Loucy (cell line): ENCODE measurements around the gene DRAM2.

Source experiments
- H2AFZ ChIP-seq: fragments of 200-600 bp; sonication (generic); 2 replicates; pipeline ENCODE4 v1.6.0; 2016; ENCODE audit warnings: antibody characterized with exemption, mild to moderate bottlenecking, low read length, moderate library complexity
- H3F3A ChIP-seq: fragments of 200-600 bp; 2 replicates; pipeline ENCODE4 v1.6.0; 2016; ENCODE audit warnings: antibody characterized with exemption, low read depth, mild to moderate bottlenecking
- H3K27me3 ChIP-seq: fragments of 200-600 bp; sonication (generic); 2 replicates; pipeline ENCODE4 v1.6.1; 2014; ENCODE audit warnings: low read length, mild to moderate bottlenecking; ENCODE audit not compliant: insufficient read depth, poor library complexity, severe bottlenecking
- H3K36me3 ChIP-seq: fragments of 200-600 bp; sonication (generic); 2 replicates; pipeline ENCODE4 v1.6.1; 2016; ENCODE audit warnings: low read length; ENCODE audit not compliant: insufficient read depth
- H3K4me1 ChIP-seq: fragments of 200-600 bp; sonication (generic); 2 replicates; pipeline ENCODE4 v1.5.1; 2014; ENCODE audit warnings: low read length, mild to moderate bottlenecking; ENCODE audit not compliant: insufficient read depth, poor library complexity, severe bottlenecking
- H3K4me2 ChIP-seq: fragments of 200-600 bp; sonication (generic); 2 replicates; pipeline ENCODE4 v1.6.0; 2014; ENCODE audit warnings: antibody characterized with exemption, low read length, low read depth, mild to moderate bottlenecking; ENCODE audit not compliant: poor library complexity, severe bottlenecking
- H3K4me3 ChIP-seq: fragments of 200-600 bp; sonication (generic); 2 replicates; pipeline ENCODE4 v1.5.1; 2014; ENCODE audit warnings: low read length, mild to moderate bottlenecking, mixed read lengths; ENCODE audit not compliant: poor library complexity, severe bottlenecking
- H3K79me2 ChIP-seq: fragments of 200-600 bp; sonication (generic); 2 replicates; pipeline ENCODE4 v1.6.1; 2014; ENCODE audit warnings: low read length; ENCODE audit not compliant: insufficient read depth
- H3K9ac ChIP-seq: fragments of 200-600 bp; sonication (generic); 2 replicates; pipeline ENCODE4 v1.6.0; 2014; ENCODE audit warnings: mild to moderate bottlenecking, low read depth, low read length, moderate library complexity; ENCODE audit not compliant: poor library complexity, severe bottlenecking
- H3K9me2 ChIP-seq: fragments of 200-600 bp; sonication (generic); replicated peaks from 2 replicates; pipeline ENCODE4 v1.6.1; 2016; ENCODE audit warnings: low read depth, low read length, mixed read lengths
- H3K9me3 ChIP-seq: fragments of 200-600 bp; sonication (generic); 2 replicates; pipeline ENCODE4 v1.6.1; 2014; ENCODE audit warnings: mild to moderate bottlenecking, antibody characterized with exemption, low read length, low read depth; ENCODE audit not compliant: insufficient read depth
- H4K20me1 ChIP-seq: fragments of 200-600 bp; sonication (generic); 2 replicates; pipeline ENCODE4 v1.6.0; 2014; ENCODE audit warnings: antibody characterized with exemption, low read length, mild to moderate bottlenecking; ENCODE audit not compliant: insufficient read depth, poor library complexity, severe bottlenecking
- EZH2phosphoT487 ChIP-seq: fragments of 200-600 bp; IDR thresholded peaks from 2 replicates; pipeline ENCODE4 v1.6.1; 2018; ENCODE audit warnings: antibody characterized with exemption, mild to moderate bottlenecking, moderate library complexity, borderline replicate concordance
- TF ChIP-seq, protein P1 (sequence below): fragments of 200-600 bp; sonication (generic); conservative IDR thresholded peaks from 2 replicates; pipeline ENCODE4 v1.5.1; 2014; ENCODE audit warnings: mild to moderate bottlenecking, antibody characterized with exemption, low read length

DRAM2 gene

DNA sequence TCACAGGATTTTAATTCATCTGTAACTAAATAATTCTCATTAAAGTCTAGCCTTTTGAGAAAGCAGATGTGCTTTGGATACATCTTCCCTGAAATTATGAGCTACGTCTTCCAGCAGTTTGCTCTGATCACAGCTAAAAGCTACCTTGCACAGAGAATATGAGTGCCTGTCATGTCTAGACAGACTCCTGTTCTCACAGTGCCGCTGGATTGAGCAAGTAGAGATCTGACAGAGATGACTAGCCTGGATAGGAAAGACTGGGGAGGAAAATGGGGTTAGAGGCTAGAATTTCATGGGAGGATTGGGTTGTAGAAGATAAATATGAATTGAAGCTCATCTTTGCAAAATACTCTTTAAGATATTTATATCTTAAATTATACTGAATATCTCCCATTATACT is 24.3 kb upstream of the DRAM2 start:
- H4K20me1 ChIP-seq: peaks cover 6% of the 10 kb centered on the region

DNA sequence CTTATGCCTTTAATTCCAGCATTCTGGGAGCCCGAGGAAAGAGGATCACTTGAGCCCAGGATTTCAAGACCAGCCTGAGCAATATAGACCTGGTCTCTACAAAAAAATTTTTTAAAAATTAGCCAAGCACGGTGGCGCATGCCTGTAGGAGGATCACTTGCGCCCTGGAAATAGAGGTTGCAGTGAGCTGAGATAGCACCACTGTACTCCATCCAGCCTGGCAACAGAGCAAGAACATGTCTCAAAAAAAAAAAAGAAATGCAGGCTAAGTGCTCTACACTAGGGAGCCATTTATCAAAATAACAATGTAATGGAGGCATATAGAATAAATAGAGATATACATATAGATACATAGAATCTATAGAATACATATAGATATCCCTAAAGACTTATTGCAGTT is 23.5 kb upstream of the DRAM2 start:
- no peaks in the 10 kb centered on the region for H3K27me3 ChIP-seq
- H3K79me2 ChIP-seq: peaks cover 22% of the 10 kb centered on the region
- H3K9me2 ChIP-seq: no peaks in the 10 kb centered on the region
- no peak overlapping the region for H3K4me3 ChIP-seq
- H4K20me1 ChIP-seq: peaks cover 6% of the 10 kb centered on the region
- H3K4me1 ChIP-seq: no peaks in the 10 kb centered on the region
- H3F3A ChIP-seq: no peaks in the 10 kb centered on the region
- no peaks in the 10 kb centered on the region for H3K9me3 ChIP-seq
- no peak overlapping the region for H2AFZ ChIP-seq
- TF ChIP-seq, protein P1, sequence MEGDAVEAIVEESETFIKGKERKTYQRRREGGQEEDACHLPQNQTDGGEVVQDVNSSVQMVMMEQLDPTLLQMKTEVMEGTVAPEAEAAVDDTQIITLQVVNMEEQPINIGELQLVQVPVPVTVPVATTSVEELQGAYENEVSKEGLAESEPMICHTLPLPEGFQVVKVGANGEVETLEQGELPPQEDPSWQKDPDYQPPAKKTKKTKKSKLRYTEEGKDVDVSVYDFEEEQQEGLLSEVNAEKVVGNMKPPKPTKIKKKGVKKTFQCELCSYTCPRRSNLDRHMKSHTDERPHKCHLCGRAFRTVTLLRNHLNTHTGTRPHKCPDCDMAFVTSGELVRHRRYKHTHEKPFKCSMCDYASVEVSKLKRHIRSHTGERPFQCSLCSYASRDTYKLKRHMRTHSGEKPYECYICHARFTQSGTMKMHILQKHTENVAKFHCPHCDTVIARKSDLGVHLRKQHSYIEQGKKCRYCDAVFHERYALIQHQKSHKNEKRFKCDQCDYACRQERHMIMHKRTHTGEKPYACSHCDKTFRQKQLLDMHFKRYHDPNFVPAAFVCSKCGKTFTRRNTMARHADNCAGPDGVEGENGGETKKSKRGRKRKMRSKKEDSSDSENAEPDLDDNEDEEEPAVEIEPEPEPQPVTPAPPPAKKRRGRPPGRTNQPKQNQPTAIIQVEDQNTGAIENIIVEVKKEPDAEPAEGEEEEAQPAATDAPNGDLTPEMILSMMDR: no peak
- no peak for TF ChIP-seq EZH2phosphoT487
- peaks cover 45% of the 10 kb centered on the region; the same call in 1 of the 2 replicates for H3K36me3 ChIP-seq
- H3K9ac ChIP-seq: no peak overlapping the region
- no peak overlapping the region for H3K4me2 ChIP-seq

More for the DNA sequence above, 24.3 kb upstream of the DRAM2 start:
- no peaks in the 10 kb centered on the region for H3K27me3 ChIP-seq
- TF ChIP-seq, protein P1: no peak
- no peak for TF ChIP-seq EZH2phosphoT487
- H3K4me2 ChIP-seq: no peak overlapping the region
- H3K9me3 ChIP-seq: no peaks in the 10 kb centered on the region
- H3K79me2 ChIP-seq: peaks cover 17% of the 10 kb centered on the region; the same call in 1 of the 2 replicates
- H3K9ac ChIP-seq: no peak overlapping the region
- no peaks in the 10 kb centered on the region for H3K4me1 ChIP-seq
- H3K4me3 ChIP-seq: no peak overlapping the region
- H3K9me2 ChIP-seq: no peaks in the 10 kb centered on the region
- peaks cover 52% of the 10 kb centered on the region; the same call in 1 of the 2 replicates for H3K36me3 ChIP-seq
- no peaks in the 10 kb centered on the region for H3F3A ChIP-seq
- H2AFZ ChIP-seq: no peak overlapping the region

DNA sequence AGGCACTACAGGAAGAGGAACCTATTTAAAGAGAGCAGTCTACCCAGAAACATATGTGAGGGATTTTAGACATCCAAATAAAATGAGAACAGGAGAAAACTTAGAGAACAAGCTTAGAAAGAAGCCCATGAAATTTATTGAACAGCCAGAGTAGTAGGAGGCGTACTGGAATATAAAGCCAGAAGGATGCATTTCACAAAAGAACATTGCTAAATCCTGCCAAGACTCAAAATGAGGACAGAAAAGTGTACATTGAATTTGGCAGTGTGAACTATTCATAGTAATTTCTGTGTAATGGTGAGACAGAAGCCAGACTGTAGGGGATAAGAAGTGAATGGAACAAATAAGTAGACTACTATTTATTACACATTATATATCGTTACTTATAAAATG is 22.6 kb upstream of the DRAM2 start:
- Histone ChIP-seq H3K4me1 (no peaks in the 10 kb centered on the region), H3F3A (no peaks in the 10 kb centered on the region), H3K9me3 (no peaks in the 10 kb centered on the region), H4K20me1 (peaks cover 6% of the 10 kb centered on the region), H3K9me2 (no peaks in the 10 kb centered on the region), H3K4me2 (no peak overlapping the region), H3K36me3 (peaks cover 42% of the 10 kb centered on the region; the same call in 1 of the 2 replicates), H3K79me2 (peaks cover 27% of the 10 kb centered on the region), H3K27me3 (no peaks in the 10 kb centered on the region), H2AFZ (no peak overlapping the region), H3K4me3 (no peak overlapping the region), H3K9ac (no peak overlapping the region)
- TF ChIP-seq EZH2phosphoT487: no peak
- TF ChIP-seq, protein P1: no peak
